HepG2 (cell line): Measurements from ENCODE around the gene ZNF629. TPM values are rescaled to one million over a fixed set of nuclear protein-coding genes. Genes with fewer than 3 reads are reported as not detected.
A peak's percentile ranks its signal among the peaks of the same experiment; 100 is the strongest.

Experiments
- CAMTA2 ChIP-seq: sonication (generic); formaldehyde crosslinking; IDR thresholded peaks from 2 replicates; pipeline ENCODE4 v1.4.0; 2020; ENCODE audit warnings: mild to moderate bottlenecking, missing genetic modification reagents, borderline replicate concordance
- CBFB ChIP-seq: sonication (generic); formaldehyde crosslinking; IDR thresholded peaks from 2 replicates; pipeline ENCODE4 v1.4.0; 2020; ENCODE audit warnings: missing genetic modification reagents
- CENPT ChIP-seq: sonication (generic); formaldehyde crosslinking; IDR thresholded peaks from 2 replicates; pipeline ENCODE4 v1.8.0; 2022; ENCODE audit warnings: low read depth, mild to moderate bottlenecking, moderate library complexity, missing genetic modification reagents
- DPF2 ChIP-seq: sonication (generic); formaldehyde crosslinking; IDR thresholded peaks from 2 replicates; pipeline ENCODE4 v1.4.0; 2020; ENCODE audit warnings: mild to moderate bottlenecking, low read depth, missing genetic modification reagents, borderline replicate concordance
- HOXA3 ChIP-seq: sonication (generic); formaldehyde crosslinking; IDR thresholded peaks from 2 replicates; pipeline ENCODE4 v1.5.0; 2020; ENCODE audit warnings: missing genetic modification reagents
- HOXA5 ChIP-seq: sonication (generic); formaldehyde crosslinking; IDR thresholded peaks from 2 replicates; pipeline ENCODE4 v1.4.0; 2020; ENCODE audit warnings: missing genetic modification reagents
- KDM2A ChIP-seq: sonication (generic); formaldehyde crosslinking; IDR thresholded peaks from 2 replicates; pipeline ENCODE4 v1.4.0; 2020; ENCODE audit warnings: low read depth, missing genetic modification reagents, borderline replicate concordance
- MYC ChIP-seq: sonication (generic); formaldehyde crosslinking; IDR thresholded peaks from 2 replicates; pipeline ENCODE4 v1.9.0; 2021; ENCODE audit warnings: missing genetic modification reagents, borderline replicate concordance
- NBN ChIP-seq: fragments of 450-650 bp; conservative IDR thresholded peaks from 2 replicates; pipeline ENCODE4 v1.6.1; 2017
- NONO ChIP-seq, 2 experiments: fragments of 450-650 bp in 1 of 2; sonication (generic) in 1 of 2; formaldehyde crosslinking in 1 of 2; IDR thresholded peaks in 1 of 2; conservative IDR thresholded peaks in 1 of 2; 2 replicates each; pipeline versions ENCODE4 v1.6.1 to v1.8.0; 2017 to 2022; ENCODE audit warnings: mild to moderate bottlenecking in 1 of 2, missing genetic modification reagents in 1 of 2, moderate library complexity in 1 of 2
- PHF5A ChIP-seq: IDR thresholded peaks from one replicate; pipeline ENCODE4 v1.6.1; 2018; ENCODE audit warnings: low read depth, missing genetic modification reagents; ENCODE audit not compliant: unreplicated experiment
- PRDM15 ChIP-seq: sonication (generic); formaldehyde crosslinking; IDR thresholded peaks from 2 replicates; pipeline ENCODE4 v1.4.0; 2020; ENCODE audit warnings: missing genetic modification reagents
- SNAPC4 ChIP-seq: sonication (generic); formaldehyde crosslinking; IDR thresholded peaks from 2 replicates; pipeline ENCODE4 v1.4.0; 2020; ENCODE audit warnings: mild to moderate bottlenecking, missing genetic modification reagents
- THRA ChIP-seq: sonication (generic); formaldehyde crosslinking; IDR thresholded peaks from 2 replicates; pipeline ENCODE4 v1.4.0; 2020; ENCODE audit warnings: missing genetic modification reagents, borderline replicate concordance
- TRAFD1 ChIP-seq: sonication (generic); formaldehyde crosslinking; IDR thresholded peaks from 2 replicates; pipeline ENCODE4 v1.5.1; 2020; ENCODE audit warnings: missing genetic modification reagents, mild to moderate bottlenecking, borderline replicate concordance
- ZNF496 ChIP-seq: sonication (generic); formaldehyde crosslinking; IDR thresholded peaks from 2 replicates; pipeline ENCODE4 v1.8.1; 2023; ENCODE audit warnings: mild to moderate bottlenecking, moderate library complexity, missing genetic modification reagents; ENCODE audit not compliant: insufficient replicate concordance
- polyA plus RNA-seq, 8 experiments: library from polyadenylated mRNA; depleted of rRNA in 3 of 8; stranded (reverse) in 7 of 8; unstranded in 1 of 8; fragments of >200 nt; fragmentation: Illumina TruSeq in 4 of 8; extraction: Trizol in 4 of 8; gene quantifications; 2 replicates each; pipeline versions ENCODE4 v1.2.1 to v1.2.3, GENCODE V29; 2011 to 2016; ENCODE audit warnings: low read depth in 4 of 8, missing spikeins in 1 of 8, mixed read lengths in 1 of 8; ENCODE audit not compliant: insufficient read depth in 1 of 8
- total RNA-seq, 5 experiments: library from RNA; depleted of rRNA; stranded (reverse); fragments of >200 nt; fragmentation: Illumina TruSeq; extraction: Trizol; gene quantifications; 2 replicates each; pipeline ENCODE4 v1.2.3, GENCODE V29; 2016; ENCODE audit warnings: low read depth in 1 of 5

The ZNF629 gene
- total and polyA plus RNA-seq, 2 of the 13 experiments (the other 11 are each of a cell fraction or from before 2014, with no cell fraction given) = 6.1 to 16.5 TPM

GRCh38 chr16:30775392-30776188 is 11.4 kb downstream of the ZNF629 start (continued):
- TF ChIP-seq TRAFD1 (no peak), HOXA3 (CRISPR knock-in tag) (peak; percentile 89), CENPT (no peak; the same call in none of the 2 replicates), PHF5A (CRISPR knock-in tag) (no peak), KDM2A (CRISPR knock-in tag) (peak; percentile 100), ZNF496 (CRISPR knock-in tag) (no peak), CAMTA2 (peak; percentile 24), NBN (no peak), HOXA5 (CRISPR knock-in tag) (peak; percentile 85), SNAPC4 (CRISPR knock-in tag) (no peak), CBFB (CRISPR knock-in tag) (peak; percentile 39), MYC (CRISPR knock-in tag) (peak; percentile 99), DPF2 (CRISPR knock-in tag) (no peak), THRA (CRISPR knock-in tag) (no peak; the same call in 1 of the 2 replicates), PRDM15 (CRISPR knock-in tag) (peak; percentile 85), NONO (IDR thresholded peaks at IDR 0.05) (no peak), NONO (CRISPR knock-in tag; conservative IDR thresholded peaks at IDR 0.05) (peak; percentile 89)
